ENCODE data around the gene LBHD2.

Gene LBHD2

DNA sequence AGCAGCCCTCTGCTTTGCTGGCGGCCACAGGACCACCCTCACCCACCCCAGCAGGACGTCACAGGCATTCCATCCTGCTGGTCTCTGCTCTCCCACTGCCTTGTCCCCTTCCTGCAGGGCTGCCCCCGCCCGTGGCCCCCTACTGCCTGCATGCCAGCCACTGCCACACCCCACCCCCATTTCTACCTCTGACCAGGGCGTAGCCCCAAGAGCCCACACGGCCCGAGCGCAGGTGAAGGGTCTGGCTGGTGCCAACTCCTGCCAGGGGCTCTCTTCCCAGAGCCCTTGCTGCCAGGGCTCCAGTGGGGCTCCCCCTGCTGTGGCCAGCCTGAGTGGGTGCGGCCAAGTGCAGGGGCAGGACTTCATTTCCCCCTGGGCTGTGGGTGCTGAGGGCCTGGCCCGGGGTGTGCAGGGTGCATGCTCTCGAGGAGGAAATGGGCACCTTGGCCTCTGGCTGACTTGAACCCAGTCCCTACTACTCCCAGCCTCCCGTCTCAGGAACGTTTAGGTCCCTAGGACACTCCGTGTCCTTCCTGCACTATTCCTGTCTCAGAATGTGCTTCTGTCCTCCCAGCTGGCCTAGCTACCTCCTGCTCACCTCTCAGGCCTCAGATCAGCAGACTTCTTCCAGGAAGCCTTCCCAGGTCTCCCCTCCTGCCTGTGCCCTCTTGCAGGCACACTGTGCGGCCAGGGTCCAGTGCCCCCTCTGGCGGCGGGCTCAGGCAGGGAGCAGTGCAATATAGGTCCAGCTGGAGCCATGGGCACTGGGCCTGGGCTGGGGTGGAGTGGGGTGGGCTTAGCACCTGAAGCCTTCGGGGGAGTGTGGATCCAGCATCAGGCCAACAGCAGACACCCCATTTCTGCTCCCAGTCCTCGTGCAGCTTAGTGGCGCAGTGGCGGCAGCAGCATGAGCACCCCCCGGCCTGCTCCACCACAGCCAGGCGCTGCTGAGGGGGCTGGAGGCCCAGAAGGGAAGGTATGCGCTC is 1.4 kb downstream of the LBHD2 start:
- H3K4me3 ChIP-seq (ENCODE audit: low read length) = no peak overlapping the region
- no peak overlapping the region for H3K9ac ChIP-seq (ENCODE audit: low read length)
- no peak overlapping the region for H2AK5ac ChIP-seq (ENCODE audit: low read length)
- H2BK120ac ChIP-seq (ENCODE audit: low read depth, low read length) = no peak overlapping the region
- no peak overlapping the region for H3K56ac ChIP-seq (ENCODE audit: low read length)
- no peak overlapping the region for H3K23ac ChIP-seq (ENCODE audit: low read length)
- WGBS (ENCODE audit: extremely low coverage, insufficient coverage, low lambda C conversion rate) = no CpG with 5 or more reads among the region's 24 CpGs
- H3K79me1 ChIP-seq (ENCODE audit: low read length) = no peaks in the 10 kb centered on the region
- H4K5ac ChIP-seq (ENCODE audit: low read length) = no peak overlapping the region
- H3K79me2 ChIP-seq (ENCODE audit: control insufficient read depth, insufficient read depth, low read length) = no peaks in the 10 kb centered on the region
- H3K18ac ChIP-seq (ENCODE audit: low read length) = no peak overlapping the region
- no peaks in the 10 kb centered on the region for H3K4me1 ChIP-seq (ENCODE audit: control insufficient read depth, low read depth, low read length)
- DNase-seq = no peak
- H3K4me2 ChIP-seq (ENCODE audit: low read length) = no peak overlapping the region
- H3K36me3 ChIP-seq (ENCODE audit: control insufficient read depth, insufficient read depth, low read length) = no peaks in the 10 kb centered on the region
- no peak overlapping the region for H2BK15ac ChIP-seq (replicated peaks; ENCODE audit: low read depth)
- H2BK5ac ChIP-seq (ENCODE audit: low read length) = no peak overlapping the region
- peaks cover 5% of the 10 kb centered on the region for H3K27me3 ChIP-seq (ENCODE audit: insufficient read depth, low read length, poor library complexity)
- H3K4ac ChIP-seq (ENCODE audit: low read depth, low read length) = no peak overlapping the region
- no peak overlapping the region for H3K27ac ChIP-seq (ENCODE audit: low read depth, low read length)
- no peak overlapping the region for H4K8ac ChIP-seq (ENCODE audit: low read depth, low read length)

DNA sequence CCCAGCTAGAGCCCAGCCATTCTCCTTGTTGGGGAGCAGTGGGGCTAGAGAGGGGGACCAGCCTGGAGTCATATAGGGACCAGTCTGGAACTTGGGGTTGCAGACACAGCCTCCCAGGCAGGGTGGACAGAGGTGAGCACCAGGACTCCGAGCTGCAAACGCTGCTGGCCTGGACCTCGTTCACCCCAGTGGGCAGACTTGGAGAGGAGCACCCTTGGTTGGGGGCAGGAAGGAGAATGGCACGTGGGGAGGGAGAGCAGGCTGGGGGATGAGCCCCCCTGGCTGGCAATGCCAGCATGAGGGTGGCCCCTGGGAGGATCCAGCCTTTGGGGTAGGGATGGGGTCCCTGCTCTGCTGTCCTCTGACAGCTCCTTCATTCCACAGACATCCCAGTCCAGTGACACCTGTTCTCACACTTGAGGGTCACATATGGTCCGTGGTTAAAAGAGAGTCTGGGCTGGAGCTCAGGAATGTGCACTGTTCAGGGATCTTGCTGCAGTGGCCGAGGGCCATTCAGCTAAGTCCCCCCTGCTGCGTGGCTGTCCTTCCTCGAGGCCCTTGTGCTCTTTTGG is 2.8 kb downstream of the LBHD2 start:
- Histone ChIP-seq H4K8ac (ENCODE audit: low read depth, low read length) (no peak overlapping the region), H3K4ac (ENCODE audit: low read depth, low read length) (no peak overlapping the region), H3K4me2 (ENCODE audit: low read length) (no peak overlapping the region), H2BK5ac (ENCODE audit: low read length) (no peak overlapping the region), H2AK5ac (ENCODE audit: low read length) (no peak overlapping the region), H3K36me3 (ENCODE audit: control insufficient read depth, insufficient read depth, low read length) (no peaks in the 10 kb centered on the region), H2BK120ac (ENCODE audit: low read depth, low read length) (no peak overlapping the region), H3K27me3 (ENCODE audit: insufficient read depth, low read length, poor library complexity) (peaks cover 5% of the 10 kb centered on the region), H2BK15ac (replicated peaks; ENCODE audit: low read depth) (no peak overlapping the region), H3K23ac (ENCODE audit: low read length) (no peak overlapping the region), H3K9ac (ENCODE audit: low read length) (no peak overlapping the region), H3K79me2 (ENCODE audit: control insufficient read depth, insufficient read depth, low read length) (no peaks in the 10 kb centered on the region), H3K4me3 (ENCODE audit: low read length) (no peak overlapping the region), H3K27ac (ENCODE audit: low read depth, low read length) (no peak overlapping the region), H4K5ac (ENCODE audit: low read length) (no peak overlapping the region), H3K79me1 (ENCODE audit: low read length) (no peaks in the 10 kb centered on the region), H3K56ac (ENCODE audit: low read length) (no peak overlapping the region), H3K18ac (ENCODE audit: low read length) (no peak overlapping the region), H3K4me1 (ENCODE audit: control insufficient read depth, low read depth, low read length) (no peaks in the 10 kb centered on the region)
- no CpG with 5 or more reads among the region's 8 CpGs for WGBS (ENCODE audit: extremely low coverage, insufficient coverage, low lambda C conversion rate)
- no peak for DNase-seq

DNA sequence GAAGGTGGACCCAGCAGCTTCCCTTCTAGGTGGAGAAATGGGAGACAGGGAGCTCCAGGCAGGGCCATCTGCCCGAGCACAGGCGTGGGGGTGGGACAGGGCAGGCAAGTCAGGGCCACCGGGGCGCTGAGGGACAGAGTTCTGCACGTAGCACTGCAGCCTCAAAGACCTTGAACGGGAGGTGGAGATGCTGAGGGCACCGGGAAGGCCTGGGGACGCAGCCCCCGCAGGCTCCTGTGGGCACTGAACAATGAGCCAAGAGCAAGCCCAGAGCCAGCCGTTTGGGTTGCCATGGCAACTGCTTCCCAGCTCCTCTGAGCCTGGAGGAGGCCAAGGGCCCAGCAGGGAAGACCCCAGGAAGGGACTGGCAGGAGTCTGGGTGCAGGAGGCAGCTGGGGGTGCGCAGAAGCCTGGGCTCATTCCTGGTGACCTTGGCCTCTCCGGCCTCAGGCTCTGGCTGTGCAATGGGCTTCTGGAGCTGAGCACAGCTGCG is 3.4 kb downstream of the LBHD2 start:
- H2BK120ac ChIP-seq (ENCODE audit: low read depth, low read length) = no peak overlapping the region
- H3K4me1 ChIP-seq (ENCODE audit: control insufficient read depth, low read depth, low read length) = no peaks in the 10 kb centered on the region
- H3K18ac ChIP-seq (ENCODE audit: low read length) = no peak overlapping the region
- H3K4me3 ChIP-seq (ENCODE audit: low read length) = no peak overlapping the region
- H2BK15ac ChIP-seq (replicated peaks; ENCODE audit: low read depth) = no peak overlapping the region
- H3K79me1 ChIP-seq (ENCODE audit: low read length) = no peaks in the 10 kb centered on the region
- H2AK5ac ChIP-seq (ENCODE audit: low read length) = no peak overlapping the region
- H3K23ac ChIP-seq (ENCODE audit: low read length) = no peak overlapping the region
- H4K5ac ChIP-seq (ENCODE audit: low read length) = no peak overlapping the region
- no peak overlapping the region for H3K9ac ChIP-seq (ENCODE audit: low read length)
- no peak overlapping the region for H3K4me2 ChIP-seq (ENCODE audit: low read length)
- no peak overlapping the region for H3K27ac ChIP-seq (ENCODE audit: low read depth, low read length)
- H3K56ac ChIP-seq (ENCODE audit: low read length) = no peak overlapping the region
- peaks cover 5% of the 10 kb centered on the region for H3K27me3 ChIP-seq (ENCODE audit: insufficient read depth, low read length, poor library complexity)
- H3K36me3 ChIP-seq (ENCODE audit: control insufficient read depth, insufficient read depth, low read length) = no peaks in the 10 kb centered on the region
- H3K4ac ChIP-seq (ENCODE audit: low read depth, low read length) = no peak overlapping the region
- H2BK5ac ChIP-seq (ENCODE audit: low read length) = no peak overlapping the region
- no peak overlapping the region for H4K8ac ChIP-seq (ENCODE audit: low read depth, low read length)
- DNase-seq = peak; percentile 53
- H3K79me2 ChIP-seq (ENCODE audit: control insufficient read depth, insufficient read depth, low read length) = no peaks in the 10 kb centered on the region
- WGBS (ENCODE audit: extremely low coverage, insufficient coverage, low lambda C conversion rate) = no CpG with 5 or more reads among the region's 13 CpGs

DNA sequence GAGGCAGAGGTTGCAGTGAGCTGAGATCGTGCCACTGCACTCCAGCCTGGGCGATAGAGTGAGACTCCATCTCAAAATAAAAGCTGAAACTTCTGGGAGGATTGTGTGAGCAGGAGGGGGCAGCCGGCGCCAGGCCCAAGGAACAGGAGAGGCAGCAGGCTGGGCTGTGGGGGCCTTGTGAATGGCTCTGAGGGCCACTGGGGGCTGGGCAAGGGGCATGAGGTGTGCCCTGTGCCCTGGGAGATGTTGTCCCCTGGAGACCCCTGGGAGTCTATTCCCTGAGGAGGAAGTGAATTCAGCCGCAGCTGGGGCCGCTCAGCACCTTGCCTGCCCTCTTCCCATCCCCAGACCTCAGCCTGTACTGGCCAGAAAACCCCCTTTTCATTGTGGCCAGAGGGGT is 4.9 kb downstream of the LBHD2 start:
- Histone ChIP-seq H3K4me1 (ENCODE audit: control insufficient read depth, low read depth, low read length) (no peaks in the 10 kb centered on the region), H3K79me1 (ENCODE audit: low read length) (no peaks in the 10 kb centered on the region), H3K36me3 (ENCODE audit: control insufficient read depth, insufficient read depth, low read length) (no peaks in the 10 kb centered on the region), H3K23ac (ENCODE audit: low read length) (no peak overlapping the region), H4K8ac (ENCODE audit: low read depth, low read length) (no peak overlapping the region), H2BK120ac (ENCODE audit: low read depth, low read length) (no peak overlapping the region), H3K27ac (ENCODE audit: low read depth, low read length) (no peak overlapping the region), H3K4me3 (ENCODE audit: low read length) (no peak overlapping the region), H3K9ac (ENCODE audit: low read length) (no peak overlapping the region), H3K18ac (ENCODE audit: low read length) (no peak overlapping the region), H3K4me2 (ENCODE audit: low read length) (no peak overlapping the region), H2BK5ac (ENCODE audit: low read length) (no peak overlapping the region), H2BK15ac (replicated peaks; ENCODE audit: low read depth) (no peak overlapping the region), H4K5ac (ENCODE audit: low read length) (no peak overlapping the region), H3K27me3 (ENCODE audit: insufficient read depth, low read length, poor library complexity) (peaks cover 3% of the 10 kb centered on the region), H3K79me2 (ENCODE audit: control insufficient read depth, insufficient read depth, low read length) (no peaks in the 10 kb centered on the region), H3K4ac (ENCODE audit: low read depth, low read length) (no peak overlapping the region), H3K56ac (ENCODE audit: low read length) (no peak overlapping the region), H2AK5ac (ENCODE audit: low read length) (no peak overlapping the region)
- WGBS (ENCODE audit: extremely low coverage, insufficient coverage, low lambda C conversion rate) = no CpG with 5 or more reads among the region's 6 CpGs
- no peak for DNase-seq

DNA sequence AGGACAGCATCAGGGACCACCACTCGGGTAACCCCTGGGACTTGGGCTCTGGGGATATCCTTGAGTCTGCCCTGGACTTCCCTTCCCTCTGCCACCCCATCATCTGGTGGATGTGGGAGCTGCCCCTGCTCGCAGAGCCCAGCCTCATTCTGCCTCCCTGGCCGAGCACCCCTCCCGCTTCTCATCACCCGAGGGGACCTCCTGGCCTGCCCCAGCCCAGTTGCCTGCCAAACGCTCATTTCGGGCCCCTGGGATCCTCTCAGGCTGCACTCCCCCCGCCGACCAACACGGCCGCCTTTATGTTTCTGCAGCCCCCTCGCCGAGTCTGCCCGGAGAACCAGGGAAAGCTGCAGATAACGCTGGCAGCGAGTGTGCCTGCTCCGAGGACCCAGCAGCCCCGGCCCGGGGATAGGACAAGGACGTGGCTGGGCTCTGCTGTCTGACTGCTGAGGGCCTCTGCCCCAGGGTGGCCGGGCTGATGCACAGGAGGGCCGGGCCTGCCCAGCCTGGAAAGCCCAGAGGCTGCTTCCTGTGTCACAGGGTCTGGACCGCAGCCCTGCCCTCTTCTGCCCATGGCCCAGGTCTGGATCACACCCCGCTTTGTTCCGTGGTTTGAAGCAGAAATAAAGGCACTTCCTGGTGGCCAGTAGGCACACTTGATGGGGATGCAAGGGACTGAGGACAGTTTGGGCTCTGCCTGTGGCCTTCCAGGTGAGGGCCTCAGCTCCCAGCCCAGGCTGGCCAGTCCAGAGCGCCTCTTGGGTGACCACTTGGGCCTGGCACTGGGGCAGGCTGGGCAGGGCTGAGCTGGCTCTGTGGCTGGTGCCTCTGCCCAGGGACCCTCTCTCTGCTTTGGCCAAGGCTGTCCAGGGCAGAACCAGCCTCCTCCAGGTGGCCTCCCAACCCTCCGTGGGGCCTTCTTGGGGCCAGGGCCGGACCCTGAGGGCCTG is 5.7 kb downstream of the LBHD2 start:
- no peak for DNase-seq
- H3K27ac ChIP-seq (ENCODE audit: low read depth, low read length) = no peak overlapping the region
- H3K4ac ChIP-seq (ENCODE audit: low read depth, low read length) = no peak overlapping the region
- no CpG with 5 or more reads among the region's 28 CpGs for WGBS (ENCODE audit: extremely low coverage, insufficient coverage, low lambda C conversion rate)
- H2BK120ac ChIP-seq (ENCODE audit: low read depth, low read length) = no peak overlapping the region
- H3K27me3 ChIP-seq (ENCODE audit: insufficient read depth, low read length, poor library complexity) = no peaks in the 10 kb centered on the region
- no peak overlapping the region for H2BK5ac ChIP-seq (ENCODE audit: low read length)
- H3K56ac ChIP-seq (ENCODE audit: low read length) = no peak overlapping the region
- no peak overlapping the region for H3K18ac ChIP-seq (ENCODE audit: low read length)
- no peak overlapping the region for H3K23ac ChIP-seq (ENCODE audit: low read length)
- no peak overlapping the region for H4K5ac ChIP-seq (ENCODE audit: low read length)
- H4K8ac ChIP-seq (ENCODE audit: low read depth, low read length) = no peak overlapping the region
- no peak overlapping the region for H3K4me3 ChIP-seq (ENCODE audit: low read length)
- H3K4me2 ChIP-seq (ENCODE audit: low read length) = no peak overlapping the region
- no peaks in the 10 kb centered on the region for H3K4me1 ChIP-seq (ENCODE audit: control insufficient read depth, low read depth, low read length)
- H3K9ac ChIP-seq (ENCODE audit: low read length) = no peak overlapping the region
- H3K79me1 ChIP-seq (ENCODE audit: low read length) = no peaks in the 10 kb centered on the region
- H3K79me2 ChIP-seq (ENCODE audit: control insufficient read depth, insufficient read depth, low read length) = no peaks in the 10 kb centered on the region
- H2BK15ac ChIP-seq (replicated peaks; ENCODE audit: low read depth) = no peak overlapping the region
- no peaks in the 10 kb centered on the region for H3K36me3 ChIP-seq (ENCODE audit: control insufficient read depth, insufficient read depth, low read length)
- no peak overlapping the region for H2AK5ac ChIP-seq (ENCODE audit: low read length)

Measured in mesendoderm (in vitro differentiated cells).